ENCODE results near the gene FAM81B. TPM values are rescaled to one million over a fixed set of nuclear protein-coding genes. Genes with fewer than 3 reads are reported as not detected.

FAM81B gene
- polyA plus RNA-seq, 1 donor from 2014 or later: not detected

- H3K27ac ChIP-seq (ENCODE audit: low read length): no peak overlapping the region
- no peaks in the 10 kb centered on the region for H3K9me2 ChIP-seq (ENCODE audit: insufficient read depth, low read length)
- H3K36me3 ChIP-seq (ENCODE audit: insufficient read depth, low read length): no peaks in the 10 kb centered on the region
These were observed 32.9 kb downstream of the FAM81B start for GRCh38 chr5:95424016-95424415.

GRCh38 chr5:95424526-95424925 lies 33.4 kb downstream of the FAM81B start:
- no peaks in the 10 kb centered on the region for H3K27me3 ChIP-seq (ENCODE audit: insufficient read depth, low read depth, low read length)
- no peaks in the 10 kb centered on the region for H3K36me3 ChIP-seq (ENCODE audit: insufficient read depth, low read length)
- no peaks in the 10 kb centered on the region for H3K9me3 ChIP-seq (ENCODE audit: low read length)
- no peak overlapping the region for H2AFZ ChIP-seq (ENCODE audit: low read depth, low read length)
- no peaks in the 10 kb centered on the region for H3K9me2 ChIP-seq (ENCODE audit: insufficient read depth, low read length)
- no peaks in the 10 kb centered on the region for H3K79me2 ChIP-seq (replicated peaks; ENCODE audit: insufficient read depth, low read length)
- no peaks in the 10 kb centered on the region for H3F3A ChIP-seq (ENCODE audit: insufficient read depth, low read length, poor library complexity, severe bottlenecking)
- H3K4me2 ChIP-seq (ENCODE audit: low read length): no peak overlapping the region
- H3K9ac ChIP-seq (ENCODE audit: low read length): no peak overlapping the region
- no peak overlapping the region for H3K27ac ChIP-seq (ENCODE audit: low read length)
- no peaks in the 10 kb centered on the region for H4K20me1 ChIP-seq (ENCODE audit: insufficient read depth)
- TF ChIP-seq EZH2 (IDR thresholded peaks at IDR 0.05; ENCODE audit: borderline replicate concordance, insufficient read depth, low read length, poor library complexity, severe bottlenecking) (no peak), CTCF (IDR thresholded peaks at IDR 0.05; ENCODE audit: poor library complexity, severe bottlenecking) (no peak), RAD21 (conservative IDR thresholded peaks at IDR 0.05) (no peak), SMC3 (conservative IDR thresholded peaks at IDR 0.05; ENCODE audit: poor library complexity) (no peak), TAF1 (IDR thresholded peaks at IDR 0.05; ENCODE audit: low read depth) (no peak), REST (IDR thresholded peaks at IDR 0.05; ENCODE audit: borderline replicate concordance) (no peak), MXI1 (conservative IDR thresholded peaks at IDR 0.05; ENCODE audit: poor library complexity, severe bottlenecking) (no peak), POLR2AphosphoS5 (IDR thresholded peaks at IDR 0.05) (no peak)
- H3K4me3 ChIP-seq (ENCODE audit: low read length): no peak overlapping the region

More at GRCh38 chr5:95424016-95424415, 32.9 kb downstream of the FAM81B start:
- H3K4me2 ChIP-seq (ENCODE audit: low read length): no peak overlapping the region
- H3K27me3 ChIP-seq (ENCODE audit: insufficient read depth, low read depth, low read length): no peaks in the 10 kb centered on the region
- H3F3A ChIP-seq (ENCODE audit: insufficient read depth, low read length, poor library complexity, severe bottlenecking): no peaks in the 10 kb centered on the region
- H3K79me2 ChIP-seq (replicated peaks; ENCODE audit: insufficient read depth, low read length): no peaks in the 10 kb centered on the region
- no peak overlapping the region for H3K4me3 ChIP-seq (ENCODE audit: low read length)
- H4K20me1 ChIP-seq (ENCODE audit: insufficient read depth): no peaks in the 10 kb centered on the region
- no peaks in the 10 kb centered on the region for H3K9me3 ChIP-seq (ENCODE audit: low read length)
- TF ChIP-seq REST (IDR thresholded peaks at IDR 0.05; ENCODE audit: borderline replicate concordance): no peak
- peak; percentile 26 for TF ChIP-seq EP300 (conservative IDR thresholded peaks at IDR 0.05; ENCODE audit: poor library complexity, severe bottlenecking)
- no peak overlapping the region for H3K9ac ChIP-seq (ENCODE audit: low read length)
- H2AFZ ChIP-seq (ENCODE audit: low read depth, low read length): no peak overlapping the region
